Measurements from ENCODE around the gene SDHC. TPM values are rescaled to one million over a fixed set of nuclear protein-coding genes. Genes with fewer than 3 reads are reported as not detected.

Gene SDHC
- total RNA-seq, 3 donors from 2014 or later: 194 to 244 (median 244) TPM

DNA sequence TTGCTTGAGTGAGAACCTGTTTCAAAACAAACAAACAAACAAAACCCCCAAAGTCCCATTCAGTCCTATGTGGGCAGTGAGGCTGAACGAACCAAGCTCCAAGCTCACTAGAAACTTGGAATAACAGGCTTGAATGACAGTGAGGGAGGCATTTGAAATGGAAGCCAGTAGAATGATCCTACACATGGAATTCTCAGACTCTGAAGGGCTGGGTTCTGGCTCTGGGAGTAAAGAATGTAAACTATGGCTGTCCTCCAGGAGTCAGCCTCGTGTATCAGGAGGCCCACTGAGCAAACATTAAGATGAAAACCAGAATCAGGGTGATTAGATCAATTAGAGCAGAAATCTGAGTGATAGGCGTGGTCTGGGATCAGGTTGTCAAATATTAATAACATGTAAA, 40.8 kb upstream of the SDHC start:
- Histone ChIP-seq H3K9me3 (no peaks in the 10 kb centered on the region), H3K4me3 (no peak overlapping the region), H3K4me1 (ENCODE audit: low read depth) (no peaks in the 10 kb centered on the region), H3K36me3 (ENCODE audit: low read depth) (no peaks in the 10 kb centered on the region)
- ATAC-seq: no peak
- intact Hi-C loops (cut with DNase I, micrococcal nuclease): no loop called here
- TF ChIP-seq, protein P1, sequence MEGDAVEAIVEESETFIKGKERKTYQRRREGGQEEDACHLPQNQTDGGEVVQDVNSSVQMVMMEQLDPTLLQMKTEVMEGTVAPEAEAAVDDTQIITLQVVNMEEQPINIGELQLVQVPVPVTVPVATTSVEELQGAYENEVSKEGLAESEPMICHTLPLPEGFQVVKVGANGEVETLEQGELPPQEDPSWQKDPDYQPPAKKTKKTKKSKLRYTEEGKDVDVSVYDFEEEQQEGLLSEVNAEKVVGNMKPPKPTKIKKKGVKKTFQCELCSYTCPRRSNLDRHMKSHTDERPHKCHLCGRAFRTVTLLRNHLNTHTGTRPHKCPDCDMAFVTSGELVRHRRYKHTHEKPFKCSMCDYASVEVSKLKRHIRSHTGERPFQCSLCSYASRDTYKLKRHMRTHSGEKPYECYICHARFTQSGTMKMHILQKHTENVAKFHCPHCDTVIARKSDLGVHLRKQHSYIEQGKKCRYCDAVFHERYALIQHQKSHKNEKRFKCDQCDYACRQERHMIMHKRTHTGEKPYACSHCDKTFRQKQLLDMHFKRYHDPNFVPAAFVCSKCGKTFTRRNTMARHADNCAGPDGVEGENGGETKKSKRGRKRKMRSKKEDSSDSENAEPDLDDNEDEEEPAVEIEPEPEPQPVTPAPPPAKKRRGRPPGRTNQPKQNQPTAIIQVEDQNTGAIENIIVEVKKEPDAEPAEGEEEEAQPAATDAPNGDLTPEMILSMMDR (IDR thresholded peaks at IDR 0.05): no peak
- DNase-seq: no peak

DNA sequence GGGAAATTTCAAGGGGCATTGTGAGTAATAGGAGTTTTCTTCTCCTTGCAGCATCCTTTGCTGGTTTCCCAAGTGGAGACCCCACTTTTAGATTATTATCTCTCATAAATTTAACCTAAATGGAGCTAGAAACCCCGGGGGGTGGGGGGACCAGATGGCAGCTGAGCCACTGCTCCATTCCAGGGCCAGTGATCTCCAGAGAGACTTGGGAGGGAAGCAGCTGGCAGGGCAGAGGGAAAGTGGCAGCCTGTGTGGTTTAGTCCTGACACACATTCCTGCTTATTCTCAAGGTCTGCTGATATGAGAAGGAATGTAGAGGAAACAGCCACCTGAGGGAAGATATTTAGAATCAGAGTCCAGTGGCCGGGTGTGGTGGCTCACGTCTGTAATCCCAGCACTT, 39.3 kb upstream of the SDHC start:
- Histone ChIP-seq H3K4me3 (no peak overlapping the region), H3K4me1 (ENCODE audit: low read depth) (no peaks in the 10 kb centered on the region), H3K9me3 (no peaks in the 10 kb centered on the region), H3K36me3 (ENCODE audit: low read depth) (no peaks in the 10 kb centered on the region)
- TF ChIP-seq, protein P1 (IDR thresholded peaks at IDR 0.05): no peak
- intact Hi-C loops (cut with DNase I, micrococcal nuclease): no loop called here
- ATAC-seq (no peak), DNase-seq (no peak)

DNA sequence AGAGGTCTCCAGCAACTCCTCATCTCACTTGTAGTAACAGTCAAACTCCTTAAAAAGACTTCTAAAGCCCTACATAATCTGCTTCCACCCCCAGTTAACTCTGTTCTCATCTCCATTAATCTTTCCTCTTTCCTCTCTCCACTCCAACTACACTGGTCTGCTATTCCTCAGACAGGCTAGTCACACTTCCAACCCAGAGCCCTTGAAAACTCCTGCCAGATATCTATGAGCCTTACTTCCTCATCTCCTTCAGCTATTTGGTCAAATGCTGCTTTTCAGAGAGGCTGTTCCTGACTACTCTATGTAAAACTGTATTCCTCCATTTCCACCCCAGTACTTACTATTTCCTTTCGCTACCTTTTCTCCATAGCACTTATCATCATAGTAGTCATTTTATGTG, 31.2 kb upstream of the SDHC start:
- Histone ChIP-seq H3K4me3 (no peak overlapping the region), H3K4me1 (ENCODE audit: low read depth) (no peaks in the 10 kb centered on the region), H3K9me3 (no peaks in the 10 kb centered on the region), H3K36me3 (ENCODE audit: low read depth) (no peaks in the 10 kb centered on the region)
- ATAC-seq: no peak
- TF ChIP-seq, protein P1 (IDR thresholded peaks at IDR 0.05): no peak
- intact Hi-C loops (cut with DNase I, micrococcal nuclease): no loop called here
- DNase-seq: no peak

DNA sequence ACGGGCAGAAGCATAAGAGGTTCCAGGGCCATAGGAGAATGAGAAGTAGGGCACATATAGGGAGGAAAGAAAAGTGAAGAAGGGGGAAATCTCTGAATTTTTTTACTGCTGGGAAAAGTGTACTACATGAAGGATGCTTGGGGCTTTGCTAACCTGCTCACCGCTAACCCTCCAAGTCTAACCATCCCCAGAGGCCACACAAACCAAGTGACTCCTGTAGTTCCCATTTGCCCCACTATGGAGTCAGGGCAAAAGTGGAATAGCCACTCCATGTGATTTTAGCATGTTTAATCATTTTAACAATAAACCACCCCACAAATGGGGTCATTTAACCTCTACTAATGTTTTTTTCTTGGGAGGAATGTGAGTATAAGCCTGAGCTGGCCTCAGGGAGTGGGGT, 29.1 kb upstream of the SDHC start:
- Histone ChIP-seq H3K36me3 (ENCODE audit: low read depth) (no peaks in the 10 kb centered on the region), H3K9me3 (no peaks in the 10 kb centered on the region), H3K4me1 (ENCODE audit: low read depth) (no peaks in the 10 kb centered on the region), H3K4me3 (no peak overlapping the region)
- TF ChIP-seq, protein P1 (IDR thresholded peaks at IDR 0.05): no peak
- intact Hi-C loops (cut with DNase I, micrococcal nuclease): no loop called here
- DNase-seq: no peak
- ATAC-seq: no peak

DNA sequence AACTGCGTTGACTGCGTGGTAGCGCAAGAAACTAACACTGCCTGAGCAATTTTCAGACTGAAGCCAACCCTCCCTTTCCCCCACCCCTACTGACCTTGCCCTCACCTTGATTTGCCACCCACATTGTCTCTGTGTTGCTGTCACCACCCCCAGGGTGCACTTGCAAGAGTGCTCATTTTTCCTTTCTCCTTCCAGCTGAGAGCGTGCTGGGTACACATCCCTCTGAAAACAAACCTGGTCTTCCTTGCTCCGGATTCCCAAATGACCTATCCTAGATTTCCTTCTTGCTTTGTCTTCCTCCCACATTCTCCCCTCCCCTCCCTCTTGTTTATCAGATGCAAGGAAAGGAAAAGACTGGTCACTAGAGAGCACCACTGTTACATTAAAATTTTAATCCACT, 28.7 kb upstream of the SDHC start:
- intact Hi-C loops (cut with DNase I, micrococcal nuclease): no loop called here
- ATAC-seq: no peak

More for the DNA sequence above, 28.7 kb upstream of the SDHC start:
- Histone ChIP-seq H3K4me3 (no peak overlapping the region), H3K9me3 (no peaks in the 10 kb centered on the region), H3K36me3 (ENCODE audit: low read depth) (no peaks in the 10 kb centered on the region), H3K4me1 (ENCODE audit: low read depth) (no peaks in the 10 kb centered on the region)
- TF ChIP-seq, protein P1 (IDR thresholded peaks at IDR 0.05): no peak
- DNase-seq: no peak
